ENCODE data around the gene TJP1.
"Not testable (repeated sequence)": the region's sequence is repeated elsewhere in the genome, so short reads cannot be mapped to it uniquely, and the experiment has no call there.

Gene TJP1

GRCh38 chr15:29682781-29683180, 139.5 kb downstream of the TJP1 start:
- no peak for DNase-seq (ENCODE audit: low read depth in 2 of 2)

GRCh38 chr15:29682361-29682760, 139.9 kb downstream of the TJP1 start:
- no peak for DNase-seq (ENCODE audit: low read depth in 2 of 2)

GRCh38 chr15:29681946-29682345, 140.3 kb downstream of the TJP1 start:
- DNase-seq (ENCODE audit: low read depth in 2 of 2): no peak

- no peak for DNase-seq (ENCODE audit: low read depth in 2 of 2)
Measured at GRCh38 chr15:29681166-29681845, 141.0 kb downstream of the TJP1 start.

- no peak for DNase-seq (ENCODE audit: low read depth in 2 of 2)
Measured at GRCh38 chr15:29680465-29681165, 141.7 kb downstream of the TJP1 start.

- no peak for DNase-seq (ENCODE audit: low read depth in 2 of 2)
Measured at GRCh38 chr15:29678504-29679034, 143.7 kb downstream of the TJP1 start.

- DNase-seq (ENCODE audit: low read depth in 2 of 2): no peak
Measured at GRCh38 chr15:29677871-29678461, 144.3 kb downstream of the TJP1 start.

GRCh38 chr15:29677455-29677854, 144.8 kb downstream of the TJP1 start:
- DNase-seq (ENCODE audit: low read depth in 2 of 2): no peak

GRCh38 chr15:29676961-29677402, 145.3 kb downstream of the TJP1 start:
- DNase-seq (ENCODE audit: low read depth in 2 of 2): no peak

- not testable (repeated sequence) for DNase-seq (ENCODE audit: low read depth in 2 of 2)
Measured at GRCh38 chr15:29676374-29676960, 145.8 kb downstream of the TJP1 start.

GRCh38 chr15:29675791-29676301, 146.4 kb downstream of the TJP1 start:
- DNase-seq (ENCODE audit: low read depth in 2 of 2): no peak

GRCh38 chr15:29674661-29675533, 147.4 kb downstream of the TJP1 start:
- DNase-seq (ENCODE audit: low read depth in 2 of 2): no peak

GRCh38 chr15:29672923-29673809, 149.1 kb downstream of the TJP1 start:
- no peak for DNase-seq (ENCODE audit: low read depth in 2 of 2)

- DNase-seq (ENCODE audit: low read depth in 2 of 2): no peak
Measured at GRCh38 chr15:29672446-29672845, 149.8 kb downstream of the TJP1 start.

GRCh38 chr15:29672046-29672445, 150.2 kb downstream of the TJP1 start:
- not testable (repeated sequence) for DNase-seq (ENCODE audit: low read depth in 2 of 2)

GRCh38 chr15:29670998-29671981, 151.0 kb downstream of the TJP1 start:
- DNase-seq (ENCODE audit: low read depth in 2 of 2): no peak

GRCh38 chr15:29670266-29670665, 152.0 kb downstream of the TJP1 start:
- no peak for DNase-seq (ENCODE audit: low read depth in 2 of 2)

- DNase-seq (ENCODE audit: low read depth in 2 of 2): no peak
Measured at GRCh38 chr15:29669823-29670222, 152.4 kb downstream of the TJP1 start.

- DNase-seq (ENCODE audit: low read depth in 2 of 2): no peak
Measured at GRCh38 chr15:29668120-29668602, 154.1 kb downstream of the TJP1 start.
